HFF-Myc (cell line): ENCODE results near the gene ARHGAP6.
"Not testable (repeated sequence)": the region's sequence is repeated elsewhere in the genome, so short reads cannot be mapped to it uniquely, and the experiment has no call there.

Source experiments
- DNase-seq: peaks from one replicate; pipeline ENCODE4 v3.0.0-alpha.2; 2011; ENCODE audit warnings: low read depth; ENCODE audit errors: extremely low read depth
- H3K4me3 ChIP-seq: replicated peaks from 2 replicates; pipeline ENCODE4 v1.5.1; 2011; ENCODE audit warnings: low read depth, mild to moderate bottlenecking, control low read depth, low read length
- CTCF ChIP-seq: IDR thresholded peaks from 2 replicates; pipeline ENCODE4 v1.5.1; 2012; ENCODE audit warnings: mild to moderate bottlenecking, low read depth, low read length, control low read depth; ENCODE audit errors: missing control alignments

ARHGAP6 gene

GRCh38 chrX:11619441-11619840, 46.3 kb downstream of the ARHGAP6 start:
- no peak for DNase-seq
- no peak for TF ChIP-seq CTCF
- H3K4me3 ChIP-seq = no peak overlapping the region

- DNase-seq, H3K4me3 ChIP-seq: not testable (repeated sequence)
Observed at GRCh38 chrX:11614253-11614652, 51.5 kb downstream of the ARHGAP6 start.

GRCh38 chrX:11611965-11612364, 53.8 kb downstream of the ARHGAP6 start:
- no peak overlapping the region for H3K4me3 ChIP-seq
- no peak for DNase-seq
- TF ChIP-seq CTCF = no peak

GRCh38 chrX:11611161-11611560, 54.6 kb downstream of the ARHGAP6 start:
- no peak overlapping the region for H3K4me3 ChIP-seq
- no peak for TF ChIP-seq CTCF
- no peak for DNase-seq

- TF ChIP-seq CTCF = no peak
- H3K4me3 ChIP-seq = no peak overlapping the region
- DNase-seq = no peak
Observed at GRCh38 chrX:11609109-11609508, 56.6 kb downstream of the ARHGAP6 start.

- no peak for TF ChIP-seq CTCF
- H3K4me3 ChIP-seq = no peak overlapping the region
- DNase-seq = no peak
Observed at GRCh38 chrX:11606408-11606807, 59.3 kb downstream of the ARHGAP6 start.

GRCh38 chrX:11600578-11600977, 65.1 kb downstream of the ARHGAP6 start:
- no peak for DNase-seq
- no peak for TF ChIP-seq CTCF
- H3K4me3 ChIP-seq = no peak overlapping the region
